Central memory CD8-positive, alpha-beta T cell (primary cell): ENCODE data around the gene SHF.
A peak's percentile ranks its signal among the peaks of the same experiment; 100 is the strongest.
"Not testable (repeated sequence)": the region's sequence is repeated elsewhere in the genome, so short reads cannot be mapped to it uniquely, and the experiment has no call there.

Experiments used
- ATAC-seq: fragments of 150-1000 bp; cut with Tn5 transposase; replicated peaks from 2 replicates; pipeline ENCODE4 v1.10.0; 2022; ENCODE audit warnings: mild to moderate bottlenecking, moderate FRiP score, moderate number of reproducible peaks; ENCODE audit not compliant: poor library complexity, severe bottlenecking; ENCODE audit errors: extremely low read depth
- DNase-seq, 2 donors: peaks; one replicate each; pipeline ENCODE4 v3.0.0; 2021; ENCODE audit warnings: low spot score in 2 of 2
- H3K27ac Mint-ChIP-seq: one replicate; pipeline ENCODE4 v1.8.0; 2022; ENCODE audit warnings: low read depth, mild to moderate bottlenecking, moderate library complexity, mixed read lengths
- H3K27me3 Mint-ChIP-seq: one replicate; pipeline ENCODE4 v1.8.0; 2022; ENCODE audit warnings: mixed read lengths
- H3K36me3 Mint-ChIP-seq: one replicate; pipeline ENCODE4 v1.8.0; 2022; ENCODE audit warnings: mild to moderate bottlenecking, moderate library complexity, mixed read lengths; ENCODE audit not compliant: insufficient read depth
- H3K4me1 Mint-ChIP-seq: one replicate; pipeline ENCODE4 v1.8.0; 2022; ENCODE audit warnings: mixed read lengths
- H3K4me3 Mint-ChIP-seq: one replicate; pipeline ENCODE4 v1.8.0; 2022; ENCODE audit warnings: mild to moderate bottlenecking, moderate library complexity, mixed read lengths
- H3K9me3 Mint-ChIP-seq: one replicate; pipeline ENCODE4 v1.8.0; 2022; ENCODE audit warnings: mixed read lengths

The SHF gene, protein sequence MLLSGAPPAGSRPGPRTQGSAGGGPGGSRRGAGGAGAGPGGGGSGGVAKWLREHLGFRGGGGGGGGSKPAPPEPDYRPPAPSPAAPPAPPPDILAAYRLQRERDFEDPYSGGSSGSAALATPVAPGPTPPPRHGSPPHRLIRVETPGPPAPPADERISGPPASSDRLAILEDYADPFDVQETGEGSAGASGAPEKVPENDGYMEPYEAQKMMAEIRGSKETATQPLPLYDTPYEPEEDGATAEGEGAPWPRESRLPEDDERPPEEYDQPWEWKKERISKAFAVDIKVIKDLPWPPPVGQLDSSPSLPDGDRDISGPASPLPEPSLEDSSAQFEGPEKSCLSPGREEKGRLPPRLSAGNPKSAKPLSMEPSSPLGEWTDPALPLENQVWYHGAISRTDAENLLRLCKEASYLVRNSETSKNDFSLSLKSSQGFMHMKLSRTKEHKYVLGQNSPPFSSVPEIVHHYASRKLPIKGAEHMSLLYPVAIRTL

DNA sequence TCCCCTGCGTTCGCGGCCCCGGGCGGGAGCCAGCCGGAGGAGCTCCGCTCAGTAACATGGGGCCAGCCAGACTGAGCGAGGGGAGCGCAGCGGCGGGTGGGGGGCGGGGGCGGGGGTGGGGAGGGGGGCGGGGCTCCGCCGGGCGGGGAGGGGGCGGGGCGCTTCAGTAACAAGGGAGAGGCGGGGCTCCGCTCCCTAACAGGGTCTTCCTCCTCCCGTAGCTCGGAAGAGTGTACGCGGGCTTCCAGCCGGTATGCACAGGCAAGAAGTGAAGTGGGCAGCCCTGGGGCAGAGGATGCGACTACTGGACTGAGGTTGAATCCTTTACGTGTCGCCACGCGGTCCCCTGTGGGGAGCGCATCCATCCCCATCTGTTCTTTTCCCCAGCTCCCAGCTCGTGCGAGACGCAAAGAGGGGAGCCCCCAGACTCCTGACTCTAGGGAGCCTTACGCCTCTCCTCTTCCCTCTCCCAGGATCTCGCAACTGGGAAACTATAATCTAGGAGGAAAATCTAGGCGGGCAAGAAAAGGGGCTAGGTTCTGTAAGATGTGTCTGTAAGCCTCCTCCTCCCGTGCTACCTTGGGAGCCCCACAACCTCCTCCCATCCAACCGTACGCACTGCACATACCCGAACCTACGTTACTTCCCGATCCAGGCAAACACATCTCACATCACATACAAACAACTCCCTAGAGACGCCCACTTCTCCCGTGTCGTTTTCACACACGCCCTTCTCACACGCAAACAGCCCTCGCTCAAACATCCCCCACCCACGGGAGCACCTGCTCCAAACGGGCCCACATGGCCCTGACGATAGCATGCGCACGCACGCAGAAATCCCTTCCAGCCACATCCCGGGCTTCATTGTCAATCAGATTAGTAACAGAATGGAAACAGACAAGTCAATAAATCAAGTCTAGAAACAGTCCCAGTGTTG lies at the start of gene SHF:
TSS of gene SHF (minus strand) at position 73 of the 937 bp plus-strand sequence. CDS start at position 58, 15 bp downstream.
- peak; percentile 57 for ATAC-seq
- peaks cover 9% of the 10 kb centered on the region for H3K36me3 Mint-ChIP-seq

DNA sequence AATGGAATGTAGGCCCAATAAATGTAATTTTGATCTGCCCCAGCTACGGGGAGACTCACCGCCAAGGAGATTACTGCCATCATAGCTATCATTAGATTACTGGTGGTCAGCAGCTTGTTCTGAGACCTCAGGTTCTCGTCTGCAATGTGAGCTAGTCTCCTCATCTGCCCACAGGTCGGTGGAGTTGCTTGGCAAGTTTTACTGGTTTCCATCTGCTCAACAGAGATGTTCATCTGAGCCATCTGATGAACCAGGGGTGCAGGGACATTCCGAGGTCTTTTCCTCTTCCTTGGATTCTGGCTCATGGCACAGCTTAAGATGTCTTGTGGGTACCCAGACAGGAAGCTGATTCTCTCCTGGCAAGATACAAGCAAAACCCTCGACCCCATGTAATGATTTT lies 49.0 kb upstream of the SHF start:
- not testable (repeated sequence) for ATAC-seq, DNase-seq, H3K4me3 Mint-ChIP-seq, H3K4me1 Mint-ChIP-seq, H3K27ac Mint-ChIP-seq, H3K36me3 Mint-ChIP-seq
- Mint-ChIP-seq H3K27me3 (peaks cover 48% of the 10 kb centered on the region), H3K9me3 (peaks cover 36% of the 10 kb centered on the region)

More for the DNA sequence above, at the start of gene SHF:
- H3K27me3 Mint-ChIP-seq: peaks cover 25% of the 10 kb centered on the region
- peak within 1 kb of the TSS; percentile 94 for H3K27ac Mint-ChIP-seq
- peak in 1 of 2 donors; percentile 34 for DNase-seq
- H3K9me3 Mint-ChIP-seq: no peaks in the 10 kb centered on the region
- H3K4me1 Mint-ChIP-seq: peaks cover 18% of the 10 kb centered on the region
- H3K4me3 Mint-ChIP-seq: peak within 1 kb of the TSS; percentile 90

- Mint-ChIP-seq H3K27me3 (peaks cover 51% of the 10 kb centered on the region), H3K27ac (no peak overlapping the region), H3K4me3 (no peak overlapping the region), H3K4me1 (no peaks in the 10 kb centered on the region), H3K36me3 (no peaks in the 10 kb centered on the region), H3K9me3 (peaks cover 30% of the 10 kb centered on the region)
- DNase-seq: no peak
- no peak for ATAC-seq
These were observed 46.9 kb upstream of the SHF start for GRCh38 chr15:45234562-45235235.

- Mint-ChIP-seq H3K27ac (no peak overlapping the region), H3K27me3 (peaks cover 46% of the 10 kb centered on the region), H3K9me3 (peaks cover 18% of the 10 kb centered on the region), H3K36me3 (no peaks in the 10 kb centered on the region), H3K4me1 (no peaks in the 10 kb centered on the region), H3K4me3 (no peak overlapping the region)
- ATAC-seq (no peak), DNase-seq (no peak)
These were observed 44.2 kb upstream of the SHF start for GRCh38 chr15:45231864-45232562.

GRCh38 chr15:45231132-45231531 lies 43.4 kb upstream of the SHF start:
- Mint-ChIP-seq H3K9me3 (peaks cover 16% of the 10 kb centered on the region), H3K27ac (no peak overlapping the region)

GRCh38 chr15:45230245-45230965 lies 42.6 kb upstream of the SHF start:
- Mint-ChIP-seq H3K27ac (no peak overlapping the region), H3K9me3 (peaks cover 13% of the 10 kb centered on the region), H3K36me3 (no peaks in the 10 kb centered on the region), H3K4me1 (no peaks in the 10 kb centered on the region), H3K27me3 (peaks cover 58% of the 10 kb centered on the region), H3K4me3 (no peak overlapping the region)
- no peak for DNase-seq
- no peak for ATAC-seq

More at GRCh38 chr15:45231132-45231531, 43.4 kb upstream of the SHF start:
- H3K4me3 Mint-ChIP-seq: no peak overlapping the region
- ATAC-seq: no peak
- DNase-seq: no peak
- H3K4me1 Mint-ChIP-seq: no peaks in the 10 kb centered on the region
- peaks cover 50% of the 10 kb centered on the region for H3K27me3 Mint-ChIP-seq
- H3K36me3 Mint-ChIP-seq: no peaks in the 10 kb centered on the region

GRCh38 chr15:45228931-45229330 lies 41.2 kb upstream of the SHF start:
- Mint-ChIP-seq H3K27ac (no peak overlapping the region), H3K4me1 (no peaks in the 10 kb centered on the region), H3K4me3 (no peak overlapping the region), H3K36me3 (no peaks in the 10 kb centered on the region), H3K9me3 (peaks cover 6% of the 10 kb centered on the region), H3K27me3 (peaks cover 72% of the 10 kb centered on the region)
- ATAC-seq: no peak
- DNase-seq: no peak

GRCh38 chr15:45225506-45226273 lies 37.9 kb upstream of the SHF start:
- Mint-ChIP-seq H3K9me3 (no peaks in the 10 kb centered on the region), H3K4me3 (no peak overlapping the region), H3K27ac (no peak overlapping the region), H3K27me3 (peaks cover 74% of the 10 kb centered on the region), H3K36me3 (no peaks in the 10 kb centered on the region), H3K4me1 (no peaks in the 10 kb centered on the region)
- DNase-seq: no peak
- no peak for ATAC-seq

GRCh38 chr15:45224621-45225217 lies 37.0 kb upstream of the SHF start:
- H3K27me3 Mint-ChIP-seq: peaks cover 78% of the 10 kb centered on the region
- H3K36me3 Mint-ChIP-seq: no peaks in the 10 kb centered on the region
- no peak for ATAC-seq
- H3K9me3 Mint-ChIP-seq: no peaks in the 10 kb centered on the region
- DNase-seq: no peak
- no peaks in the 10 kb centered on the region for H3K4me1 Mint-ChIP-seq
- no peak overlapping the region for H3K27ac Mint-ChIP-seq
- no peak overlapping the region for H3K4me3 Mint-ChIP-seq

GRCh38 chr15:45221967-45222366 lies 34.2 kb upstream of the SHF start:
- Mint-ChIP-seq H3K36me3 (no peaks in the 10 kb centered on the region), H3K27me3 (peaks cover 74% of the 10 kb centered on the region), H3K27ac (no peak overlapping the region), H3K9me3 (no peaks in the 10 kb centered on the region), H3K4me1 (no peaks in the 10 kb centered on the region), H3K4me3 (no peak overlapping the region)
- ATAC-seq (no peak), DNase-seq (no peak)
